D721Med (cell line): ENCODE measurements around the gene SEMA6B.

Source experiments
- DNase-seq: peaks from one replicate; pipeline ENCODE4 v3.0.0; 2011; ENCODE audit warnings: low spot score; ENCODE audit not compliant: insufficient read length
- FAIRE-seq: peaks from 2 replicates; lab custom pipeline; 2011; peaks lifted over from hg19 to GRCh38; lab: Jason Lieb, UNC
- TF ChIP-seq, protein P1 (sequence below): IDR thresholded peaks from 2 replicates; pipeline ENCODE4 v1.5.1; 2012; ENCODE audit warnings: mild to moderate bottlenecking, control low read depth; ENCODE audit not compliant: insufficient read depth; ENCODE audit errors: missing control alignments

SEMA6B gene

DNA sequence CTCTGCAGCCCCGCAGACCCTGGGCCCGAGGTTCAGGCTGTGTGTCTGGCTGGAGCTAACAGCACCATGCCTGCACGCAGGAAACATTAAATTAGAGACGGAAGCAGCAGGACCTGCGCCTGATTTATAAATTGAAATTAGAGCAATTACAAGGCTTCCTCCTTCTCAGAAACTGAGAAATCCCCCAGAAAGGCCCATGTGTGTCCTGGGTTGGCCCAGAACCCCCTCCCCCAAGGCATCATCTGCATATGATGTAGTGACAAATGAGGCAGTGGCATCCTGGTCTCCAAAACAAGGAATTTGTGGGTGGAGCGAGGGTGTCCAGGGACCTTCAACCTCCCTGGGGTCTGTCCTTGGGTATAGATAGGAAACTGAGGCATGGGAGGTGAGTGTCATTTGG lies 27.2 kb upstream of the SEMA6B start:
- FAIRE-seq (no peak), DNase-seq (no peak)
- TF ChIP-seq, protein P1, sequence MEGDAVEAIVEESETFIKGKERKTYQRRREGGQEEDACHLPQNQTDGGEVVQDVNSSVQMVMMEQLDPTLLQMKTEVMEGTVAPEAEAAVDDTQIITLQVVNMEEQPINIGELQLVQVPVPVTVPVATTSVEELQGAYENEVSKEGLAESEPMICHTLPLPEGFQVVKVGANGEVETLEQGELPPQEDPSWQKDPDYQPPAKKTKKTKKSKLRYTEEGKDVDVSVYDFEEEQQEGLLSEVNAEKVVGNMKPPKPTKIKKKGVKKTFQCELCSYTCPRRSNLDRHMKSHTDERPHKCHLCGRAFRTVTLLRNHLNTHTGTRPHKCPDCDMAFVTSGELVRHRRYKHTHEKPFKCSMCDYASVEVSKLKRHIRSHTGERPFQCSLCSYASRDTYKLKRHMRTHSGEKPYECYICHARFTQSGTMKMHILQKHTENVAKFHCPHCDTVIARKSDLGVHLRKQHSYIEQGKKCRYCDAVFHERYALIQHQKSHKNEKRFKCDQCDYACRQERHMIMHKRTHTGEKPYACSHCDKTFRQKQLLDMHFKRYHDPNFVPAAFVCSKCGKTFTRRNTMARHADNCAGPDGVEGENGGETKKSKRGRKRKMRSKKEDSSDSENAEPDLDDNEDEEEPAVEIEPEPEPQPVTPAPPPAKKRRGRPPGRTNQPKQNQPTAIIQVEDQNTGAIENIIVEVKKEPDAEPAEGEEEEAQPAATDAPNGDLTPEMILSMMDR = no peak

DNA sequence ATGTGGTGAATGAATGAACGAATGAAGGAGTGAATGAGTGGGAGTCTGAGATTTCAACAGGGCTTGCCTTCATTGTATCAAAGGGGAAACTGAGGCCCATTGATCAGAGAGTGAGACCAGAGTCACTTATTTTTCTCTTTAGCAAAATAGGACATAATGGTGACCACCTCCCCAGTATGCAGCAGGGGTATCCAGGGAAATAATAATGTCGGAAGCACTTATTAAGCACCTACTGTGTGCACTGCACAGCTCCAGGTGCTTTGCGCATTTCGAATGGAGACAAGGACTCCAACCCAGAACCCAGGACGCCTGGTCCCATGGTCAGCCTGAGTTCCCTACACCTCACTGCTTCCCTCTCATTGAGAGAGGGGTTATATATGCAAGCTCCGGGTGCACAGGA lies 26.8 kb upstream of the SEMA6B start:
- FAIRE-seq (no peak), DNase-seq (no peak)
- TF ChIP-seq, protein P1 = no peak

DNA sequence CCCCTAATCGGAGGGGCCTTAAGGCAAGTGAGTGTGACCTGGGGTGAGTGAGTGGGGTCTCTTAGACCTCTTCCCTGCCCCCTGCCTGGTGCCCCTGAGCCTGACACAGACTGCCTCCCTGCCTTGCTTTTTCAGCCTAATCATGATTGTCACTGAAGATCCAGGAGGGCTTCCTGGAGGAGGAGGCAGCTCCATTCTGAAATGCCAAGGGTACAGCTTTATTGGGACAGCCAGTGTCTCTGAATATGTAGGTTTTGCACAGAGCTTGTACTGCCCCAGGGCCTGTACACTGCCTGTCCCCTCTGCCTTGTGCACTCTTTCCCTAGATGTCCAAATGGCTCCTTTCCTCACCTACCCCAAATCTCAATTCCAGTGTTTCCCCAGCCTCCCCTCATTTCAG lies 26.1 kb upstream of the SEMA6B start:
- FAIRE-seq (no peak), DNase-seq (no peak)
- TF ChIP-seq, protein P1 = no peak

DNA sequence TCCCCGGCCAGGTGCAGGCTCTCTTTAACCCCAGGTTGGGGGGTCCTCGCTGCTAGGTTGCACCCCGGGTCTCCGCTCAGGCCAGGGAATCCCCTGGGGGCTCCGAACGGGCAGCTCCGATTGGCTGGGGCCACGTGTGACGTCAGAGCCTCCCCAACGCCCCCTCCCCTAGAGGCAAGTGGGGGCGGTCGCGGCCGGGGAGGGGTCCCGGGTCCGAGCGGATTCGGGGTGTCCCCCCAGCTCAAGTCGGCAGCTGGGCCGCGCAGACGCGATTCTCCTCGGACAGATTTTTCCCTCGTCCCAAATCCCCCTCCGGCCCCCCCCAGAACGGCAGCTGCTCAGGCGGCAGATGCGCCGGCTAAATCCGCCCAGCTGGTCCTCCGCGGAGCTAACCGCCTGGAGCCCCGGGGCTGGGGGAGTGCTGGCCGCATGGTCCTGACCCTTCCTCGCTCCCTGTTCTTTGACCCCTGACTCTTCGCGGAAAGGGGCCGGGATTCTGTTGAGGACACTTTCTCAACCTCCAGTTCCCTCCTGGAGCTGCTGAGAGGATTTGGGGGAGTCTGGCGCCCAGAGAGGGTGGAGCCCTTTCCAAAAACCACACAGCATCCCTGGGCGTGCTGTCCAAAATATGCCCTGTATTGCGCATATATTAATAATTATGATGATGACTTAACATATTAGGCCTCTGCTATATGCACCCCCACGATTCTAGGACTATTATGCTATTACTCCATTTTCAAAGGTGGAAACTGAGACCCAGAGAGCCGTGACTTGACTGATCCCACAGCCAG lies 25.4 kb upstream of the SEMA6B start:
- FAIRE-seq (no peak), DNase-seq (peak; percentile 96)
- TF ChIP-seq, protein P1 = no peak

DNA sequence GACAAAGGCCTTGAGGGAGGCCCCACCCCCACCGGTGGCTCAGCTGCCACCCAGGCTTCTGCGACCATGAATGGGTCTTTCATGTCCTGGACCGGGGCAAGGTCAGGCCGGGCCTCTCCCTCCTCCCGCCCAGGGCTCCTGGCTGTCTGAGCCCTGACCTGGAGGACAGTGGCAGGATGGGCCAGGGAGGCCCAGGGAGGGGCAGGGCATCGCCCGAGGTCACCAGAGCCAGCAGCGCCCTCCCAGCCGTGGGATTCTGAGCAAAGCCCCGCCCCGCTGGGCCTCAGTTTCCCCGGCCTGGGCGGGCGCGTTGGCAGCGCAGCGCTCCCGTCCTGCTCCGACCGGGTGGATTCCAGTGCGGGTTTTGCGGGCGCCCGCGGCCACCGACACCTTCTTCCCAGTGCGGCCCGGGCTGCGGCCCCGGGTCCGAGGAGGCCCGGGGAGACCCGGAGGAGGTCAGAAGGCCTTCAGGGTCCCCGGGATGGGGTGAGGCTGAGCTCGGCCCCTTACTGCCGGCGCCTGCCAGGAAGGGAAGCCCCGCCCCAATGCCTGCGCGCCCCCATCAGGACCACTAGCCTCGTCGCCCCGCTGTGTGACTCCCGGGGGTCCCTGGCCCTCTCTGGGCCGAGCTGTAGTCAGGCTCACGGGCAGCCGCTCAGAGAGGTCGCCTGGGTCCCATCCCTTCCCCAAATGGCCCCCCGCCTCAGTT lies 24.6 kb upstream of the SEMA6B start:
- FAIRE-seq (no peak), DNase-seq (no peak)
- TF ChIP-seq, protein P1 = no peak

DNA sequence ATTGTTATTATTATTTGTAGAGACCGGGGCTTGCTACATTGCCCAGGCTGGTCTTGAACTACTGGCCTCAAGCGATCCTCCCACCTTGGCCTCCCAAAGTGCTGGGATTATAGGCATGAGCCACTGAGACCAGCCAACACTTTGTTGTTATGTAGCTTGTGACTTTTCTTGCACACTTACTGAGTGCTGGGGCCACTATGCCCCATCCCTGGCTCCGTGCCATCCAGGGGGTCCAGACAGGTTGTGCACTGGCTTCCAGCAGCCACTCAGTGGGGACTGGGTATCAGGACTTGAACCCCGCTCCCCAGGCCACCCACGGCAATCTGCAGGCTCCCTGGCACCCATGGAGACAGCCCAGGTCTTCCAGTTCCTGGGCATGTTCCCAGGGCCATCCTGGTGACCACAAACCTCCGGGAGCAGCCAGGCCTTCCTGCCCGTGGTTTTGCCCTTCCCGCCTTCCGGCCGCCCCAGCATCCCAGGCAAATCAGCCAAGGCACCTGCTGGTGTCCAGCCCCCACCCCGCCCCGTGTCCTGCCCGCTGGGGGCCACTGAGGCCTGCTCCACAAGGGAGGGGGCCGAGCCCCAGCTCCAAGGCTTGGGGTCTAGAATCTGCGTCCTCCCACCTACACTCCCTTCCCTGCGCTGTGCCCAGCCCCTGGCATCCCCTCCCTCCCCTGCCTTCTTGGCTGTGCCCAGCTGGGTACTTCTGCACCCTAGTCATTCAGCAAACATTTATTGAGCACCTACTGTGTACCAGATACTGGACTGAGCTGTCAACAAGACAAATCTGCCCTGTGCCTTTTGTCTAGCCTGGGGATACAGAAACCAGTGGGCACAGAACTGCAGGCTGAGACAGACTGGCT lies 23.7 kb upstream of the SEMA6B start:
- FAIRE-seq (no peak), DNase-seq (no peak)
- TF ChIP-seq, protein P1 = no peak
